Globus pallidus (tissue), 1 donor: Measurements from ENCODE around the gene ACAP2.
"Not testable (repeated sequence)": the region's sequence is repeated elsewhere in the genome, so short reads cannot be mapped to it uniquely, and the experiment has no call there.

Experiments
- DNase-seq: peaks from one replicate; pipeline ENCODE4 v3.0.0-alpha.2; 2015; ENCODE audit warnings: low spot score

The ACAP2 gene

GRCh38 chr3:195443391-195443989, 670 bp upstream of the ACAP2 start:
- no peak for DNase-seq

GRCh38 chr3:195441992-195442572, 738 bp downstream of the ACAP2 start:
- peak; percentile 60 for DNase-seq

- DNase-seq = no peak
Measured at GRCh38 chr3:195441476-195441991, 1.3 kb downstream of the ACAP2 start.

- no peak for DNase-seq
Measured at GRCh38 chr3:195441051-195441450, 1.8 kb downstream of the ACAP2 start.

GRCh38 chr3:195440379-195440778, 2.4 kb downstream of the ACAP2 start:
- DNase-seq = no peak

GRCh38 chr3:195438371-195438770, 4.4 kb downstream of the ACAP2 start:
- DNase-seq = no peak

- DNase-seq = no peak
Measured at GRCh38 chr3:195425849-195426248, 17.0 kb downstream of the ACAP2 start.

- no peak for DNase-seq
Measured at GRCh38 chr3:195423818-195424217, 19.0 kb downstream of the ACAP2 start.

- peak; percentile 41 for DNase-seq
Measured at GRCh38 chr3:195421400-195421799, 21.4 kb downstream of the ACAP2 start.

- DNase-seq = no peak
Measured at GRCh38 chr3:195416795-195417194, 26.0 kb downstream of the ACAP2 start.

GRCh38 chr3:195411836-195412235, 31.0 kb downstream of the ACAP2 start:
- no peak for DNase-seq

- no peak for DNase-seq
Measured at GRCh38 chr3:195410546-195410945, 32.3 kb downstream of the ACAP2 start.

GRCh38 chr3:195407531-195408409, 35.0 kb downstream of the ACAP2 start:
- no peak for DNase-seq

GRCh38 chr3:195405651-195406050, 37.2 kb downstream of the ACAP2 start:
- DNase-seq = no peak

- no peak for DNase-seq
Measured at GRCh38 chr3:195403841-195404408, 38.9 kb downstream of the ACAP2 start.

- DNase-seq = no peak
Measured at GRCh38 chr3:195403244-195403643, 39.6 kb downstream of the ACAP2 start.

GRCh38 chr3:195401943-195402342, 40.9 kb downstream of the ACAP2 start:
- no peak for DNase-seq

GRCh38 chr3:195398460-195398859, 44.4 kb downstream of the ACAP2 start:
- not testable (repeated sequence) for DNase-seq

GRCh38 chr3:195397524-195397923, 45.3 kb downstream of the ACAP2 start:
- DNase-seq = no peak

GRCh38 chr3:195395208-195395816, 47.5 kb downstream of the ACAP2 start:
- DNase-seq = no peak

- DNase-seq = no peak
Measured at GRCh38 chr3:195394700-195395099, 48.1 kb downstream of the ACAP2 start.

GRCh38 chr3:195394024-195394423, 48.8 kb downstream of the ACAP2 start:
- DNase-seq = no peak
